Breast epithelium (tissue), 3 donors: ENCODE measurements around the gene MOXD1.

ENCODE experiments used
- CTCF ChIP-seq, 3 donors: fragments of 450-650 bp; IDR thresholded peaks; one replicate each; pipeline ENCODE4 v1.5.1; 2016 to 2017; ENCODE audit warnings: antibody characterized with exemption in 3 of 3, mild to moderate bottlenecking in 3 of 3, moderate library complexity in 3 of 3
- POLR2A ChIP-seq: fragments of 450-650 bp; IDR thresholded peaks from one replicate; pipeline ENCODE4 v1.6.1; 2016; ENCODE audit warnings: antibody characterized with exemption, mild to moderate bottlenecking, moderate library complexity

GRCh38 chr6:132310921-132311320, 90.4 kb downstream of the MOXD1 start:
- TF ChIP-seq CTCF (IDR thresholded peaks at IDR 0.05) (no peak), POLR2A (no peak)
